IgD-negative memory B cell (primary cell): ENCODE measurements around the gene MICOS13. TPM values are rescaled to one million over a fixed set of nuclear protein-coding genes. Genes with fewer than 3 reads are reported as not detected.
A peak's percentile ranks its signal among the peaks of the same experiment; 100 is the strongest.

Source experiments
- H3K27ac Mint-ChIP-seq, 3 donors: one replicate each; pipeline ENCODE4 v1.8.0; 2020 to 2022; ENCODE audit warnings: mild to moderate bottlenecking in 3 of 3, mixed read lengths in 3 of 3, moderate library complexity in 1 of 3
- H3K27me3 Mint-ChIP-seq: one replicate; pipeline ENCODE4 v1.8.0; 2021; ENCODE audit warnings: mixed read lengths
- H3K36me3 Mint-ChIP-seq: one replicate; pipeline ENCODE4 v1.8.0; 2020; ENCODE audit warnings: mild to moderate bottlenecking, mixed read lengths
- H3K4me1 Mint-ChIP-seq, 3 donors: one replicate each; pipeline ENCODE4 v1.8.0; 2020 to 2022; ENCODE audit warnings: mixed read lengths in 3 of 3, mild to moderate bottlenecking in 1 of 3
- H3K4me3 Mint-ChIP-seq, 4 donors: one replicate each; pipeline ENCODE4 v1.8.0; 2020 to 2022; ENCODE audit warnings: mild to moderate bottlenecking in 4 of 4, mixed read lengths in 4 of 4, moderate library complexity in 3 of 4
- H3K9me3 Mint-ChIP-seq, 3 donors: one replicate each; pipeline ENCODE4 v1.8.0; 2020 to 2021; ENCODE audit warnings: mixed read lengths in 3 of 3, mild to moderate bottlenecking in 1 of 3
- polyA plus RNA-seq: library from polyadenylated mRNA; unstranded; fragments of 300-500 nt; fragmentation: Illumina TruSeq; gene quantifications from one replicate; pipeline ENCODE4 v1.2.3, GENCODE V29; 2021

Gene MICOS13
- polyA plus RNA-seq, 1 donor from 2014 or later, result 107 TPM

DNA sequence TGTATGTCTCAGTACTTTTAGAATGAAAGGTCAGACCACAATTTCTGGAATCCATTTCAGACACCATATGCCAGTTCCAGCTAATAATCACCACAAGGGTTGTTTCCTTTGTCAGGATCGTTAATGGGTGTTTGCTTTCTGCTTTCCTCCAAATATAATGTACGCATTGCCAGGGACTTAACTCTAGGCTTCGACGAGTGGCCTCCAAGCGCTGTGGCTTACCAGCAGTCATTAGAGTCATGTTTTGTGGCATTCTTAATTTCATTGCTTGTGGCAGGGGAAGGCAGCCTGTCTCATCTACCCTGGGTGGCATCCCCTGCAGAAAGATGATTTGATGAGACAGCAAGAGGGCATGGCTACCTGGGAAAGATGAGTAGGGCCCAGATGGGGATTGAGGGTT lies 34.9 kb downstream of the MICOS13 start:
- Mint-ChIP-seq H3K36me3 (peaks cover 10% of the 10 kb centered on the region), H3K27me3 (no peaks in the 10 kb centered on the region), H3K4me3 (no peak overlapping the region), H3K4me1 (peaks cover 10 to 19% (median 10%) of the 10 kb centered on the region in 3 donors), H3K9me3 (no peaks in the 10 kb centered on the region), H3K27ac (no peak overlapping the region)

DNA sequence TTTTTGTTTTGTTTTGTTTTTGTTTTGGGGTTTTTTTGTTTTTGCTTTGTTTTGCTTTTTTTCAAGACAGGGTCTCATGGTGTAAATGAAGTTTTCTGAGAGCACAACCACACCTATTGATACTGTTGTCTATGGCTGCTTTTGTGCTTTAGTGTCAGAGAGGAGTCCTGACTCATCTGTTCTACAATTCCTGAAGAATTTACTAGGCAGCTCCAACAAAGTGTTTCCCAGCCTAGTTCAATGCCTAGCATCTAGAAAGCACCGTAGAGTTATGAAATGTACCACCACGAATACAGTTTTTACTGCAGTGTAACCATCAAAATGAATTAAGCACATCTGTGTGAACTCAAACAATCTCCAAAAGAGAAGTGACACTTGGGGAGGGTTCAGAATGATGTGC lies 36.3 kb downstream of the MICOS13 start:
- Mint-ChIP-seq H3K9me3 (no peaks in the 10 kb centered on the region), H3K36me3 (peaks cover 10% of the 10 kb centered on the region), H3K4me1 (peaks cover 12 to 19% (median 12%) of the 10 kb centered on the region in 3 donors), H3K27me3 (no peaks in the 10 kb centered on the region), H3K4me3 (no peak overlapping the region), H3K27ac (peak overlapping the region in 1 of 3 donors; percentile 71)

DNA sequence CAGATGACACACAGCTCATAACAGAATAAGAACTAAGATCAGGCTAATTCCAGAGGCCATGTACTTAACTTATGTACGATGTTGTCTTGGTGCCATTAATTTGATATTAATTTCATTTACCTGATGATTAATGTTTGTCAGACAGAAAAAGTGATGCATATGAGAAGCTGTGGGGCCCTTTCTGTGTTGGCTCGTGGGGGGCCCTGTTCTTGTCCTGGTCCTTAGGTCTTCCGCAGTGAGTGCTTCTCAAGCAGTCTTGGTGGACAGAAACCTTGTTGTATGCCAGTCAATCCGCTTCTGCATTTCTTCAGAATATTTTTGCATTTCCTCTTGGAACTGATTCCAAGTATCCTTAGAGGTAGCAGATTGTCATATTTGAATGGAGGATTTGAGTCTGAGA lies 37.3 kb downstream of the MICOS13 start:
- no peaks in the 10 kb centered on the region for H3K27me3 Mint-ChIP-seq
- no peak overlapping the region for H3K4me3 Mint-ChIP-seq
- H3K4me1 Mint-ChIP-seq, result peaks cover 12 to 16% (median 12%) of the 10 kb centered on the region in 3 donors
- H3K9me3 Mint-ChIP-seq, result no peaks in the 10 kb centered on the region
- H3K27ac Mint-ChIP-seq, result peak overlapping the region in 1 of 3 donors; percentile 71
- H3K36me3 Mint-ChIP-seq, result peaks cover 7% of the 10 kb centered on the region

DNA sequence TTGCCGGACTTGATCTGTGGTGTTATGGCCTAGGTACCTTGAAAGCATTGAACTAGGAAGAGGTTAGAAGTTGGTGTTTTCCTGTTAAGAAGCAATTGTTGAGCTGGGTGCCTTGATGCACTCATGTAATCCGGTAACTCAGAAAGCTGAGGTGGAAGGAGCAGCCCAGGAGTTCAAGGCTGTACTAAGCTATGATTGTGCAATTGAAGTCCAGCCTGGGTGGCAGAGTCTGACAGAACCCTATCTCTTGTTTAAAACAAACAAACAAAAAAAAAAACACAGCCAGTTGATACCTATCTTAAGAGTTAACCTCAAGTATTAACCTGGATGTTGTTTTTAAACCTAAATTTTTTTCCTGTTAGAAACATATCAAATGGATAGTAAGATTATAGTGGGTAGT lies 38.1 kb downstream of the MICOS13 start:
- Mint-ChIP-seq H3K27me3 (no peaks in the 10 kb centered on the region), H3K4me1 (peaks cover 15 to 18% (median 17%) of the 10 kb centered on the region in 3 donors), H3K4me3 (no peak overlapping the region), H3K27ac (no peak overlapping the region), H3K36me3 (peaks cover 4% of the 10 kb centered on the region), H3K9me3 (no peaks in the 10 kb centered on the region)

DNA sequence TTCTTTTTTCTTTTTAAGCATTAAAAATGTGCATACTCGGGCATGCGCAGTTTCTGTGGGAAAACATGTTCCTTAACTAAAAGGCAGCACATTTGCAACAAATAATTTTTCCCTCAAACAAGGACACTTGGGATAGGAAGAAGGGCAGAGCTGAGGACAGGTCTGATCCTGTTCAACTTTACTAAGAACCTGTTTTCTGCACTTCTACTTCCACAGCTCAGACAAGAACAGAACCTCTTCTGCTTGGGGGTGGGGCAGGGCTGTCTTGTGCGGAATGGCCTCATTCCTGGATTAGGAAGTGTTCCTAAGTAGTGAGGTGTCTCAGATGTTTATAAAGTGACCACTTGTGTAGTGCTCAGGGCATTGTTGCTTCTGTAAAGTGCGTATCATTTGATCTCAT lies 39.1 kb downstream of the MICOS13 start:
- no peaks in the 10 kb centered on the region for H3K27me3 Mint-ChIP-seq
- H3K4me1 Mint-ChIP-seq, result peaks cover 15 to 18% (median 17%) of the 10 kb centered on the region in 3 donors
- H3K4me3 Mint-ChIP-seq, result no peak overlapping the region
- H3K27ac Mint-ChIP-seq, result no peak overlapping the region
- H3K36me3 Mint-ChIP-seq, result peaks cover 4% of the 10 kb centered on the region
- no peaks in the 10 kb centered on the region for H3K9me3 Mint-ChIP-seq

DNA sequence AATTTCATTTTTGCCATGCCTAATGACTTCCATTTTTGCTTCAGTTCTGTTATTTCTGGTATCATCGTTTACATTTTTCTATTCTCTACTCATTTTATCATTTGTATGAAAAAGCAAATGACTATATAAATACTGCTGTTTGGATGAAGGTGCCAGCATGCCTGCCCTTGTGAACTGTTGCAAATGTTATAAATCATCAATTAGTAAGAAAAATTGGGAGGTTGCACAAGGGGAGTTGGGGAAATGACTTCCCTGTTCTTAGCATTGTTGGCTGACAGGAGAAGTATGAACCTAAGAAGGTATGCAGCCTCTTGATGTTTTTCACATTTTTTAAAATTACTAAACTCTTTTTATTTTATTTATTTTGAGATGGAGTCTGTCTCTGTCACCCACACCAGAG lies 42.3 kb downstream of the MICOS13 start:
- peaks cover 15 to 23% (median 19%) of the 10 kb centered on the region in 3 donors for H3K4me1 Mint-ChIP-seq
- no peak overlapping the region for H3K4me3 Mint-ChIP-seq
- H3K9me3 Mint-ChIP-seq, result no peaks in the 10 kb centered on the region
- H3K36me3 Mint-ChIP-seq, result peaks cover 4% of the 10 kb centered on the region
- no peak overlapping the region for H3K27ac Mint-ChIP-seq
- H3K27me3 Mint-ChIP-seq, result no peaks in the 10 kb centered on the region

DNA sequence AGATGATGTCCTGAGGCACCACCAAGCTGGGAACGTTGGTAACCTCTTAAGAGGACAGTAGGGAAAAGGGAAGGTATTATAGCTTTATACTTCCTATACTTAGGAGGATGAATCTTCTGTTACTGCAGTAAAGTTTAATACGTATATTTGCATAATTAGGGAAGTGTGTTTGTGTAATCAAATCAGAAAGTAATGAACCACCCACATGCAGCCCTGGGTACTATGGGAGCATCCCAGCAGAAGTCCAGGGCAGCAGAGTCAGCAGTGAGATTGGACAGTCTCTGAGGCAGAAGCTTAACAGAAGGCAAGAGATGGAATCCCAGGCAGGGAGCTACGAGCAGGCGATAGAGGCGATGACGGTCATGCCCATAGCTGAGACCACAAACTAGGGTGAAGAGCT lies 44.9 kb downstream of the MICOS13 start:
- Mint-ChIP-seq H3K4me3 (peak overlapping the region in 1 of 4 donors; percentile 5), H3K36me3 (peaks cover 2% of the 10 kb centered on the region), H3K4me1 (peaks cover 27 to 37% (median 28%) of the 10 kb centered on the region in 3 donors), H3K27me3 (no peaks in the 10 kb centered on the region), H3K27ac (peak overlapping the region in 2 of 3 donors; percentile 18 to 55), H3K9me3 (no peaks in the 10 kb centered on the region)

DNA sequence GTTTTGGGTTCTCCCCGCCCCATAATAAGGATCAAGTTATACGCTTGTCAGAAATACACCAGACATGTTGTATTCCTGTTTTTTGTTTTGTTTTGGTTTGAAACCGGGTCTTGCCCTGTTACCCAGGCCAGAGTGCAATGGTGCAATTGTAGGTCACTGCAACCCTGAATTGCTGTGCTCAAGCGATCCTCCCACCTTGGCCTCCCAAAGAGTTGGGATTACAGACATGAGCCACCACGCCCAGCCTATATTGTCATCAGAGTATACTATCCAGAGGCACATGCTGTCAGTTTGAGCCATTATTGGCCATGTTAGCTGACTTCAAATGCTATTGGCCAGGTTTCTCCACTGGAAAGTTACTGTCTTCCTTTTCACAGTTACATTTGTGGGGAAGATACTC lies 47.7 kb downstream of the MICOS13 start:
- peaks cover 38 to 46% (median 42%) of the 10 kb centered on the region in 3 donors for H3K4me1 Mint-ChIP-seq
- no peaks in the 10 kb centered on the region for H3K9me3 Mint-ChIP-seq
- H3K27me3 Mint-ChIP-seq, result no peaks in the 10 kb centered on the region
- peaks cover 3% of the 10 kb centered on the region for H3K36me3 Mint-ChIP-seq
- H3K27ac Mint-ChIP-seq, result peak overlapping the region in 1 of 3 donors; percentile 71
- peak overlapping the region in 1 of 4 donors; percentile 35 for H3K4me3 Mint-ChIP-seq

DNA sequence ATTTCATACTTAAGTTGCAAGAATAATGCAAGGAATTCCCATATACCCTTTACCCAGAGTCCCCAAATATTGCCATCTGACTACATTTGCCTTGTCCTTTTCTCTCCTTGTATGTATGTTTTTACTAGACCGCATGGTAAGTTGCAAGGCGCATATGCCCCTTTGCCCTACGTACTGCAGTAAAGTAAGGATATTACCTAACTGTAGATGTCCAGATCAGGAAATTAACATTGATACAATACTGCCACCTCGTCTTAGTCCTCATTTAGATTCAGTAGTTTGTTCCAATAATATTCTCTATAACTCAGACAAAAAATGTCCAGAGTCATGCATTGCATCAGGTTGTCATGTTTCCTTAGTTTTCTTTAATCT lies 48.1 kb downstream of the MICOS13 start:
- H3K9me3 Mint-ChIP-seq, result no peaks in the 10 kb centered on the region
- peaks cover 39 to 47% (median 46%) of the 10 kb centered on the region in 3 donors for H3K4me1 Mint-ChIP-seq
- peak overlapping the region in 2 of 4 donors; percentile 1 to 31 for H3K4me3 Mint-ChIP-seq

DNA sequence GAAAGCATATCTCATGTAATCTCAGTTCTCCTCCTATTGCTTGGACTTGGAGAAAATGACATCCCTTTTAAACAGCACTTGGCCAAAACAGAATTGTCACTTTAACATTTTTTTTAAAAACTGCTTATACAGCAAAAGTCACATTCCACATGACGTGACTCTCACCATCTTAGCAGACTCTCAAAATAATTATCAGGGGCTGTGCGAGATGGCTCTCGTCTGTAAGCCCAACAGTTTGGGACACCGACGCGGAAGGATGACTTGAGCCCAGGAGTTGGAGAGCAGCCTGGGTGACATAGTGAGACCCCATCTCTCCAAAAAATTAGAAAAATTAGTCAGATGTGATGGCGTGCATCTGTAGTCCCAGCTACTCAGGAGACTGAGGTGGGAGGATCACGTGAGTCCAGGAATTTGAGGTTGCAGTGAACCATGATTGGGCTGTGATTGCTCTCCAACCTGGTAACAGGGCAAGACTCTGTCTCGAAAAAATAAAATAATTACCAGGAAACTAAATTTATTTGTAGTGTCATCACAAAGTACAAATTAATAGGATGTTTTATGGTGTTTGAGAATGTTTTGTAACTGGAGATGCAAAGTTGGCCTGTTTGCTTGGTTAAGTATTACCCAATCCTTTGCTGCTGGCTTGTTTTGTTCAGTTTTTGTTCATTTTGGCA lies 48.6 kb downstream of the MICOS13 start:
- H3K27ac Mint-ChIP-seq, result peak overlapping the region in 2 of 3 donors; percentile 28 to 71
- no peaks in the 10 kb centered on the region for H3K9me3 Mint-ChIP-seq
- H3K36me3 Mint-ChIP-seq, result peaks cover 5% of the 10 kb centered on the region
- H3K4me3 Mint-ChIP-seq, result peak overlapping the region in 3 of 4 donors; percentile 1 to 32 (median 31)
- H3K4me1 Mint-ChIP-seq, result peaks cover 40 to 48% (median 46%) of the 10 kb centered on the region in 3 donors
- H3K27me3 Mint-ChIP-seq, result no peaks in the 10 kb centered on the region

More for the DNA sequence above, 48.1 kb downstream of the MICOS13 start:
- Mint-ChIP-seq H3K27ac (peak overlapping the region in 1 of 3 donors; percentile 71), H3K27me3 (no peaks in the 10 kb centered on the region), H3K36me3 (peaks cover 5% of the 10 kb centered on the region)

DNA sequence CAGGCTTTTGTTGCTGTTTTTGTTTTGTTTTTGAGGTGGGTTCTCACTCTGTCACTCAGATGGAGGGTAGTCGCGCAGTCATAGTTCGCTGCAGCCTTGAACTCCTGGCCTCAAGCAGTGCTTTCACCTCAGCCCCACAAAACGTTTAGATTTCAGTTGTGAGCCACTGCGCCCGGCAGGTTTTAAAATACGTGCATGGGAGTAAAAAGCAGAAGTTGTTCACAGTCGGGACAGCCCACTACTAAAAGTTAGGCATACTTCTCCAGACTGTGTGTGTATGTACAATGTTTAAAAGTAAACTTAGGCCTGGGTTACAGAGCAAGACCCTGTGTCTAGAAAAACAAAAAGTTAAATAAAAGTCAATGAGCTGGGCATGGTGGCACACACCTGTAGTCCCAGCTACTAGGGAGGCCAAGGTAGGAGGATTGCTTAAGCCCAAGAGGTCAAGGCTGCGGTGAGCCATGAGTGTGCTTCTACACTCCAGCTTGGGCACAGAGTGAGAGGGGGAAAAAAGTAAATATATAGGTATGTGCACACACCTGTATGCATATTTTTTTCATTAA lies 51.3 kb downstream of the MICOS13 start:
- peaks cover 4% of the 10 kb centered on the region for H3K36me3 Mint-ChIP-seq
- H3K4me3 Mint-ChIP-seq, result peak overlapping the region; percentile 39 to 87 (median 70)
- no peaks in the 10 kb centered on the region for H3K27me3 Mint-ChIP-seq
- no peaks in the 10 kb centered on the region for H3K9me3 Mint-ChIP-seq
- H3K27ac Mint-ChIP-seq, result peak overlapping the region; percentile 81 to 94 (median 91)
- H3K4me1 Mint-ChIP-seq, result peaks cover 47 to 63% (median 52%) of the 10 kb centered on the region in 3 donors

DNA sequence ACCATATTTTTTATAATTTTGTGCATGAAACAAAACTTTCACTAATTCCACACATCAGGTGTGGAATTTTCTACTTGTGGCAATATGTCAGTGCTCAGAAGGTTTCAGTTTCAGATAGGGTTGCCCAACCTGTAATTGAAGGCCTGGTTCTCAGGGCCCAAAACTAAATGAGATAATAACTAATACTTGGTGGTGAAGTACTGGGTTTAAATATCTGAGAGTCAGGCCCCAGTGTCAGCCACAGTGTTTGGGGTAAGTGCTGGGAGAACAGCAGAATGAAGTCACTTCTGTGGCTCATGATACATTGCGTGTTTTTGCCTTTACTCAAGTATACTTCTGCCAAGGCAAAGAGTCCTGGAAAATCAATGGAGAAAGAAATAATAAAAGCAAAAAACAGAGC lies 51.9 kb downstream of the MICOS13 start:
- Mint-ChIP-seq H3K4me3 (peak overlapping the region; percentile 39 to 87 (median 70)), H3K27me3 (no peaks in the 10 kb centered on the region), H3K9me3 (no peaks in the 10 kb centered on the region), H3K4me1 (peaks cover 46 to 61% (median 52%) of the 10 kb centered on the region in 3 donors), H3K27ac (peak overlapping the region; percentile 81 to 94 (median 91)), H3K36me3 (peaks cover 4% of the 10 kb centered on the region)

Other genes starting within 250 kb of the MICOS13 start
- not detected for gene ZNRF4, start 225.1 kb downstream of the MICOS13 start, polyA plus RNA-seq
- gene TINCR, start 112.6 kb downstream of the MICOS13 start, polyA plus RNA-seq, result not detected
- 70.8 TPM for gene SAFB2, start 57.7 kb downstream of the MICOS13 start, polyA plus RNA-seq
- 110 TPM for gene SAFB, start 57.4 kb downstream of the MICOS13 start, polyA plus RNA-seq
- gene HSD11B1L, start 511 bp upstream of the MICOS13 start, polyA plus RNA-seq, result 2.1 TPM
- 2,640 TPM for gene RPL36, start 9.8 kb upstream of the MICOS13 start, polyA plus RNA-seq
- 38.5 TPM for gene LONP1, start 39.6 kb upstream of the MICOS13 start, polyA plus RNA-seq
- gene CATSPERD, start 40.1 kb upstream of the MICOS13 start, polyA plus RNA-seq, result not detected
- not detected for gene PRR22, start 104.2 kb upstream of the MICOS13 start, polyA plus RNA-seq
- 35.2 TPM for gene DUS3L, start 110.6 kb upstream of the MICOS13 start, polyA plus RNA-seq
- gene NRTN, start 124.6 kb upstream of the MICOS13 start, polyA plus RNA-seq, result not detected
- gene FUT6, start 159.2 kb upstream of the MICOS13 start, polyA plus RNA-seq, result 0.55 TPM
- not detected for gene FUT3, start 170.9 kb upstream of the MICOS13 start, polyA plus RNA-seq
- gene FUT5, start 190.0 kb upstream of the MICOS13 start, polyA plus RNA-seq, result not detected
- 371 TPM for gene NDUFA11, start 223.3 kb upstream of the MICOS13 start, polyA plus RNA-seq
- gene VMAC, start 224.4 kb upstream of the MICOS13 start, polyA plus RNA-seq, result 4.2 TPM
- gene CAPS, start 233.7 kb upstream of the MICOS13 start, polyA plus RNA-seq, result 3.7 TPM